ENCODE data around the gene TMED7.

GRCh38 chr5:115602591-115603125, 23.2 kb downstream of the TMED7 start:
- TF ChIP-seq POLR2A (IDR thresholded peaks at IDR 0.05) (no peak), CTCF (IDR thresholded peaks at IDR 0.05) (no peak)

Data from lower leg skin (tissue), 3 donors.